ENCODE results near the gene LMOD1. TPM values are rescaled to one million over a fixed set of nuclear protein-coding genes. Genes with fewer than 3 reads are reported as not detected.

Gene LMOD1
- total and polyA plus RNA-seq, 2 of the 8 experiments (the other 6 are each of a cell fraction or from before 2014, with no cell fraction given), result 0.77 to 1.4 TPM

- Histone ChIP-seq H3K79me1 (ENCODE audit: low read depth, low read length) (no peaks in the 10 kb centered on the region), H3K36me3 (ENCODE audit: control insufficient read depth in 2 of 4, insufficient read depth in 4 of 4, low read length in 3 of 4) (peaks cover 30 to 64% (median 59%) of the 10 kb centered on the region in 4 experiments), H2BK5ac (ENCODE audit: low read depth, low read length) (no peak overlapping the region), H2BK20ac (ENCODE audit: low read length) (no peak overlapping the region), H2BK120ac (replicated peaks; ENCODE audit: low read depth, low read length) (no peak overlapping the region), H2AK5ac (ENCODE audit: low read depth, low read length) (no peak overlapping the region), H2AFZ (ENCODE audit: low read length) (no peak overlapping the region), H2BK15ac (ENCODE audit: low read length) (no peak overlapping the region), H3K4me1 (replicated peaks in 1 of 4; ENCODE audit: control insufficient read depth in 3 of 4, insufficient read depth in 4 of 4, low read length in 3 of 4) (no peaks in the 10 kb centered on the region), H3K18ac (ENCODE audit: extremely low read depth, low read length) (no peak overlapping the region), H3K9me3 (ENCODE audit: insufficient read depth in 2 of 2, low read depth in 1 of 2, low read length in 1 of 2) (no peaks in the 10 kb centered on the region), H3K27ac (ENCODE audit: low read depth, low read length) (no peak overlapping the region), H3K4me3 (ENCODE audit: extremely low read depth in 1 of 4, insufficient read depth in 2 of 4, low read depth in 3 of 4, low read length in 4 of 4) (no peak overlapping the region), H4K20me1 (replicated peaks in 1 of 2; ENCODE audit: control insufficient read depth in 1 of 2, insufficient read depth in 2 of 2, low read length in 2 of 2) (peaks cover 0 to 2% of the 10 kb centered on the region in 2 experiments), H3K23me2 (ENCODE audit: low read depth, low read length) (no peaks in the 10 kb centered on the region), H4K5ac (ENCODE audit: insufficient read length, low read depth, low read length) (no peak overlapping the region), H2BK12ac (ENCODE audit: low read depth, low read length) (no peak overlapping the region), H3K23ac (ENCODE audit: insufficient read length) (no peak overlapping the region), H4K91ac (replicated peaks; ENCODE audit: insufficient read length, low read length) (no peak overlapping the region), H3K4ac (replicated peaks; ENCODE audit: insufficient read length, low read depth, low read length) (no peak overlapping the region), H3K9ac (replicated peaks in 1 of 4; ENCODE audit: extremely low read depth in 1 of 4, low read depth in 3 of 4, low read length in 3 of 4) (no peak overlapping the region), H3K14ac (ENCODE audit: insufficient read length) (no peak overlapping the region), H3K4me2 (ENCODE audit: insufficient read depth in 1 of 2, low read depth in 2 of 2, low read length in 2 of 2) (no peak overlapping the region), H3K79me2 (ENCODE audit: control insufficient read depth in 1 of 2, insufficient read depth in 2 of 2, low read length in 2 of 2) (no peaks in the 10 kb centered on the region), H3K56ac (replicated peaks; ENCODE audit: insufficient read length, low read depth, low read length) (no peak overlapping the region), H4K8ac (ENCODE audit: extremely low read depth, insufficient read depth, low read length) (no peak overlapping the region), H3K27me3 (replicated peaks in 1 of 4; ENCODE audit: control insufficient read depth in 3 of 4, extremely low read depth in 1 of 4, insufficient read depth in 3 of 4, low read length in 3 of 4) (no peaks in the 10 kb centered on the region)
- 87% methylated on average over 1 of the region's 1 CpG; no CpG with 5 or more reads in 1 of the 2 experiments for WGBS, 2 experiments (ENCODE audit: extremely low coverage in 1 of 2, insufficient coverage in 1 of 2, insufficient read length in 1 of 2, insufficient replicate concordance in 2 of 2, low coverage in 1 of 2, low lambda C conversion rate in 2 of 2, missing lambda C conversion rate in 1 of 2)
- FAIRE-seq (no peak), DNase-seq (ENCODE audit: low read depth in 1 of 2, low spot score in 2 of 2) (no peak)
- ChIA-PET CTCF (ENCODE audit: partially characterized antibody) (interaction anchor here (0.6 to 12.3 kb wide), 6 partner anchors 18 to 245 kb away, joined by 3 to 244 read pairs (median 4); partner anchors contain the start of gene SHISA4), POLR2A (ENCODE audit: partially characterized antibody) (interaction anchor here (1.2 to 2.3 kb wide), 2 partner anchors 9 to 88 kb away, joined by 3 to 12 read pairs; no protein-coding TSS in a partner anchor)
- no peak for TF ChIP-seq TAF1 (IDR thresholded peaks at IDR 0.05; ENCODE audit: low read depth, low read length)
- no peak for TF ChIP-seq TAF7 (optimal IDR thresholded peaks at IDR 0.05; ENCODE audit: borderline replicate concordance, low read depth, low read length)
- TF ChIP-seq SAP30 (IDR thresholded peaks at IDR 0.05; ENCODE audit: insufficient read depth, insufficient replicate concordance, low read length), result no peak
- TF ChIP-seq PHF8 (conservative IDR thresholded peaks at IDR 0.05; ENCODE audit: low read depth, low read length), result no peak
Measured at GRCh38 chr1:201874672-201875071, 71.7 kb downstream of the LMOD1 start.
